Tibial nerve (tissue), 4 donors: ENCODE data around the gene ENPP6. TPM values are rescaled to one million over a fixed set of nuclear protein-coding genes. Genes with fewer than 3 reads are reported as not detected.
A peak's percentile ranks its signal among the peaks of the same experiment; 100 is the strongest.

Experiments
- DNase-seq, 2 donors: peaks; one replicate each; pipeline ENCODE4 v3.0.0-alpha.2; 2019; ENCODE audit warnings: low spot score in 2 of 2
- H3K27ac ChIP-seq, 4 donors: fragments of 200-600 bp; sonication (generic) in 3 of 4; one replicate each; pipeline ENCODE4 v1.5.1; 2017 to 2019; ENCODE audit warnings: mild to moderate bottlenecking in 1 of 4
- H3K27me3 ChIP-seq, 2 donors: fragments of 200-600 bp; sonication (generic) in 1 of 2; one replicate each; pipeline versions ENCODE4 v1.5.1 to v1.6.0; 2017 to 2019
- H3K36me3 ChIP-seq, 3 donors: fragments of 200-600 bp; sonication (generic); one replicate each; pipeline ENCODE4 v1.5.1; 2018 to 2019
- H3K4me1 ChIP-seq, 4 donors: fragments of 200-600 bp; sonication (generic) in 3 of 4; one replicate each; pipeline ENCODE4 v1.5.1; 2017 to 2019
- H3K4me3 ChIP-seq, 4 donors: fragments of 200-600 bp; sonication (generic) in 3 of 4; one replicate each; pipeline ENCODE4 v1.5.1; 2017 to 2019; ENCODE audit warnings: mild to moderate bottlenecking in 1 of 4, moderate library complexity in 1 of 4
- H3K9me3 ChIP-seq, 4 donors: fragments of 200-600 bp; sonication (generic) in 3 of 4; one replicate each; pipeline ENCODE4 v1.5.1; 2017 to 2019
- CTCF ChIP-seq, 5 experiments: fragments of 200-600 bp in 3 of 5; fragments of 450-650 bp in 2 of 5; sonication (generic) in 3 of 5; IDR thresholded peaks; one replicate each; pipeline ENCODE4 v1.5.1; 2016 to 2019; ENCODE audit warnings: antibody characterized with exemption in 5 of 5, mild to moderate bottlenecking in 3 of 5, moderate library complexity in 2 of 5
- EP300 ChIP-seq, 2 donors: sonication (generic); formaldehyde crosslinking; IDR thresholded peaks; one replicate each; pipeline ENCODE4 v1.6.1; 2017; ENCODE audit warnings: antibody characterized with exemption in 2 of 2, mild to moderate bottlenecking in 1 of 2
- POLR2A ChIP-seq, 2 donors: fragments of 450-650 bp; IDR thresholded peaks; one replicate each; pipeline ENCODE4 v1.6.1; 2017; ENCODE audit warnings: antibody characterized with exemption in 2 of 2, mild to moderate bottlenecking in 2 of 2, moderate library complexity in 2 of 2
- WGBS, 2 donors: methylation state at CpG; one replicate each; pipeline ENCODE4 v1.1.5; 2018; 5-methylcytosine and 5-hydroxymethylcytosine counted together
- total RNA-seq, 4 donors: library from RNA; depleted of rRNA; stranded (reverse); fragments of >200 nt; gene quantifications; one replicate each; pipeline ENCODE4 v1.1.0, GENCODE V29; 2016

The ENPP6 gene
- total RNA-seq, 4 donors from 2014 or later = 12.6 to 42.6 (median 30.3) TPM

- no peaks in the 10 kb centered on the region for H3K9me3 ChIP-seq
- no peaks in the 10 kb centered on the region for H3K27me3 ChIP-seq
- WGBS, 2 donors = 77% methylated on average over 22 of the region's 22 CpGs
- H3K27ac ChIP-seq = peak overlapping the region in 2 of 4 donors; percentile 53 to 77
- no peak for TF ChIP-seq POLR2A (IDR thresholded peaks at IDR 0.05)
- TF ChIP-seq CTCF (IDR thresholded peaks at IDR 0.05) = no peak
- TF ChIP-seq EP300 (IDR thresholded peaks at IDR 0.05) = no peak
- no peak for DNase-seq
- H3K4me3 ChIP-seq = no peak overlapping the region
- H3K36me3 ChIP-seq = no peaks in the 10 kb centered on the region
- peaks cover 0 to 19% (median 0%) of the 10 kb centered on the region in 4 donors for H3K4me1 ChIP-seq
Measured at GRCh38 chr4:184255871-184256642, 38.4 kb upstream of the ENPP6 start.

- DNase-seq = no peak
- H3K27me3 ChIP-seq = no peaks in the 10 kb centered on the region
- 39 to 50% methylated on average over 4 of the region's 4 CpGs for WGBS, 2 donors
- no peaks in the 10 kb centered on the region for H3K36me3 ChIP-seq
- H3K27ac ChIP-seq = peak overlapping the region in 2 of 4 donors; percentile 53 to 77
- no peaks in the 10 kb centered on the region for H3K9me3 ChIP-seq
- no peak for TF ChIP-seq CTCF (IDR thresholded peaks at IDR 0.05)
- TF ChIP-seq POLR2A (IDR thresholded peaks at IDR 0.05) = no peak
- TF ChIP-seq EP300 (IDR thresholded peaks at IDR 0.05) = no peak
- H3K4me1 ChIP-seq = peaks cover 0 to 12% (median 0%) of the 10 kb centered on the region in 4 donors
- H3K4me3 ChIP-seq = no peak overlapping the region
Measured at GRCh38 chr4:184255361-184255760, 37.7 kb upstream of the ENPP6 start.

GRCh38 chr4:184253072-184253420 is 35.4 kb upstream of the ENPP6 start:
- Histone ChIP-seq H3K9me3 (no peaks in the 10 kb centered on the region), H3K4me3 (no peak overlapping the region), H3K27ac (no peak overlapping the region), H3K4me1 (peaks cover 0 to 5% (median 0%) of the 10 kb centered on the region in 4 donors), H3K36me3 (no peaks in the 10 kb centered on the region), H3K27me3 (no peaks in the 10 kb centered on the region)
- TF ChIP-seq CTCF (IDR thresholded peaks at IDR 0.05) (no peak), POLR2A (IDR thresholded peaks at IDR 0.05) (no peak), EP300 (IDR thresholded peaks at IDR 0.05) (no peak)
- DNase-seq = no peak
- WGBS, 2 donors = 90 to 97% methylated on average over 14 to 24 of the region's 24 CpGs

- Histone ChIP-seq H3K27ac (no peak overlapping the region), H3K27me3 (no peaks in the 10 kb centered on the region), H3K4me3 (no peak overlapping the region), H3K36me3 (no peaks in the 10 kb centered on the region), H3K4me1 (peaks cover 0 to 5% (median 0%) of the 10 kb centered on the region in 4 donors), H3K9me3 (no peaks in the 10 kb centered on the region)
- no peak for TF ChIP-seq POLR2A (IDR thresholded peaks at IDR 0.05)
- TF ChIP-seq CTCF (IDR thresholded peaks at IDR 0.05) = no peak
- no peak for TF ChIP-seq EP300 (IDR thresholded peaks at IDR 0.05)
- WGBS, 2 donors = 87 to 88% methylated on average over 21 of the region's 21 CpGs
- DNase-seq = no peak
Measured at GRCh38 chr4:184252136-184253071, 34.7 kb upstream of the ENPP6 start.

GRCh38 chr4:184251670-184251980 is 34.0 kb upstream of the ENPP6 start:
- no peaks in the 10 kb centered on the region for H3K27me3 ChIP-seq
- no peak for TF ChIP-seq CTCF (IDR thresholded peaks at IDR 0.05)
- TF ChIP-seq EP300 (IDR thresholded peaks at IDR 0.05) = no peak
- no peak for TF ChIP-seq POLR2A (IDR thresholded peaks at IDR 0.05)
- peaks cover 0 to 5% (median 0%) of the 10 kb centered on the region in 4 donors for H3K4me1 ChIP-seq
- H3K36me3 ChIP-seq = no peaks in the 10 kb centered on the region
- WGBS, 2 donors = 78 to 82% methylated on average over 3 of the region's 3 CpGs
- no peaks in the 10 kb centered on the region for H3K9me3 ChIP-seq
- no peak for DNase-seq
- no peak overlapping the region for H3K27ac ChIP-seq
- no peak overlapping the region for H3K4me3 ChIP-seq
